CD4-positive, alpha-beta T cell (primary cell): ENCODE measurements around the gene AUP1. TPM values are rescaled to one million over a fixed set of nuclear protein-coding genes. Genes with fewer than 3 reads are reported as not detected.

Experiments used
- ATAC-seq: fragments of 200-7000 bp; cut with Tn5 transposase; one replicate; pipeline ENCODE4 v1.10.0; 2022; ENCODE audit warnings: mild to moderate bottlenecking; ENCODE audit not compliant: poor library complexity
- CTCF ChIA-PET: fragments of 350-600 bp; sonication (Branson Sonifier 250); formaldehyde crosslinking; loops from one replicate; lab custom pipeline; 2021; ENCODE audit warnings: antibody characterized with exemption, inconsistent platforms; lab: Charles Lee
- POLR2A ChIA-PET: fragments of 350-600 bp; sonication (Branson Sonifier 250); formaldehyde crosslinking; loops from one replicate; lab custom pipeline; 2021; ENCODE audit warnings: antibody characterized with exemption, inconsistent platforms; lab: Charles Lee
- DNase-seq, 14 experiments: peaks; one replicate each; pipeline ENCODE4 v3.0.0-alpha.2; 2013 to 2020; ENCODE audit warnings: mixed read lengths in 2 of 14
- H3K27ac ChIP-seq, 2 donors: one replicate each; pipeline versions ENCODE4 v1.5.1 to v1.7.0; 2013; ENCODE audit warnings: low read length in 2 of 2, low read depth in 1 of 2, mild to moderate bottlenecking in 1 of 2
- H3K27me3 ChIP-seq, 2 experiments: 1 replicate in 1 of 2; 2 replicates in 1 of 2; pipeline versions ENCODE4 v1.6.1 to v1.7.0; 2013; ENCODE audit warnings: low read length in 2 of 2, control low read depth in 1 of 2, mild to moderate bottlenecking in 1 of 2, moderate library complexity in 1 of 2; ENCODE audit not compliant: insufficient read depth in 2 of 2, control insufficient read depth in 1 of 2
- H3K36me3 ChIP-seq: one replicate; pipeline ENCODE4 v1.6.1; 2013; ENCODE audit warnings: low read length, control low read depth; ENCODE audit not compliant: insufficient read depth
- H3K4me1 ChIP-seq: one replicate; pipeline ENCODE4 v1.6.1; 2013; ENCODE audit warnings: low read length, control low read depth; ENCODE audit not compliant: insufficient read depth
- H3K4me3 ChIP-seq: one replicate; pipeline ENCODE4 v1.5.1; 2013; ENCODE audit warnings: mild to moderate bottlenecking, low read length, moderate library complexity
- H3K9me3 ChIP-seq, 2 experiments: 1 replicate in 1 of 2; 2 replicates in 1 of 2; pipeline versions ENCODE4 v1.6.1 to v1.7.0; 2013; ENCODE audit warnings: low read length in 2 of 2, mild to moderate bottlenecking in 2 of 2, control low read depth in 1 of 2, moderate library complexity in 1 of 2; ENCODE audit not compliant: control insufficient read depth in 1 of 2, insufficient read depth in 1 of 2
- H3K27ac Mint-ChIP-seq: one replicate; pipeline ENCODE4 v1.8.0; 2020; ENCODE audit warnings: mixed read lengths
- H3K27me3 Mint-ChIP-seq: one replicate; pipeline ENCODE4 v1.8.0; 2021; ENCODE audit warnings: mixed read lengths
- H3K36me3 Mint-ChIP-seq: one replicate; pipeline ENCODE4 v1.8.0; 2021; ENCODE audit warnings: low read depth, mixed read lengths
- H3K4me1 Mint-ChIP-seq: one replicate; pipeline ENCODE4 v1.8.0; 2021; ENCODE audit warnings: low read depth, mixed read lengths
- H3K4me3 Mint-ChIP-seq: one replicate; pipeline ENCODE4 v1.8.0; 2020; ENCODE audit warnings: mild to moderate bottlenecking, mixed read lengths
- H3K9me3 Mint-ChIP-seq: one replicate; pipeline ENCODE4 v1.8.0; 2020; ENCODE audit warnings: mixed read lengths
- CTCF ChIP-seq: fragments of 200-600 bp; IDR thresholded peaks from one replicate; pipeline ENCODE4 v1.8.0; 2022; ENCODE audit warnings: antibody characterized with exemption, mild to moderate bottlenecking
- intact Hi-C, 2 experiments: fragments of 100-400 bp; cut with DNase I in 1 of 2; cut with micrococcal nuclease in 1 of 2; formaldehyde crosslinking; loops; one replicate each; pipeline versions ENCODE4 v1.15.1 to v1.9.0; 2023 to 2025; cut with DNase I, micrococcal nuclease
- total RNA-seq, 174 experiments: library from RNA in 2 of 174; stranded (reverse) in 2 of 174; gene quantifications; one replicate each; pipeline ENCODE4 v1.2.3 and lab custom pipeline; 2021 to 2026

The AUP1 gene
- total RNA-seq, 2 experiments from 2014 or later = 162 to 170 TPM

GRCh38 chr2:74533464-74533863, 4.0 kb upstream of the AUP1 start:
- peaks cover 22% of the 10 kb centered on the region for H3K36me3 Mint-ChIP-seq
- Histone ChIP-seq H3K36me3 (peaks cover 14% of the 10 kb centered on the region), H3K27me3 (peaks cover 0 to 4% of the 10 kb centered on the region in 2 experiments), H3K4me1 (peaks cover 25% of the 10 kb centered on the region), H3K9me3 (no peaks in the 10 kb centered on the region), H3K27ac (no peak overlapping the region), H3K4me3 (no peak overlapping the region)
- no peak for DNase-seq
- intact Hi-C loops = loop anchor here (5.0 to 10.0 kb wide), 3 partner anchors 139 to 709 kb away; partner anchors contain the start of gene STAMBP (in 1 of the 2)
- no peak for ATAC-seq
- CTCF ChIA-PET = no interaction called here
- peaks cover 11% of the 10 kb centered on the region for H3K27me3 Mint-ChIP-seq
- H3K27ac Mint-ChIP-seq = no peak overlapping the region
- H3K4me3 Mint-ChIP-seq = no peak overlapping the region
- no peak for TF ChIP-seq CTCF
- POLR2A ChIA-PET = interaction anchor here (1.1 to 3.0 kb wide), 2 partner anchors 25 to 52 kb away, joined by 4 to 24 read pairs; partner anchors contain the start of genes CCDC142, PCGF1 and TTC31
- H3K4me1 Mint-ChIP-seq = peaks cover 27% of the 10 kb centered on the region
- no peaks in the 10 kb centered on the region for H3K9me3 Mint-ChIP-seq

GRCh38 chr2:74532222-74532621, 2.7 kb upstream of the AUP1 start:
- Histone ChIP-seq H3K9me3 (no peaks in the 10 kb centered on the region), H3K27me3 (no peaks in the 10 kb centered on the region), H3K4me3 (no peak overlapping the region), H3K27ac (no peak overlapping the region), H3K4me1 (peaks cover 30% of the 10 kb centered on the region), H3K36me3 (peaks cover 25% of the 10 kb centered on the region)
- peaks cover 36% of the 10 kb centered on the region for H3K4me1 Mint-ChIP-seq
- peak; percentile 56 for TF ChIP-seq CTCF
- H3K36me3 Mint-ChIP-seq = peaks cover 35% of the 10 kb centered on the region
- CTCF ChIA-PET = interaction anchor here (0.7 to 4.6 kb wide), 11 partner anchors 22 to 282 kb away, joined by 3 to 34 read pairs (median 4); partner anchors contain the start of genes CCDC142, INO80B, LBX2 and TTC31
- intact Hi-C loops = loop anchor here (1.0 to 10.0 kb wide), 5 partner anchors 49 to 707 kb away; partner anchors contain the start of genes TTC31 (in 2 of the 2) and STAMBP (in 1 of the 2)
- DNase-seq = peak in 3 of 14 experiments; percentile 67 to 73 (median 70)
- ATAC-seq = no peak
- H3K27me3 Mint-ChIP-seq = no peaks in the 10 kb centered on the region
- peak overlapping the region; percentile 20 for H3K27ac Mint-ChIP-seq
- H3K9me3 Mint-ChIP-seq = no peaks in the 10 kb centered on the region
- peak overlapping the region; percentile 74 for H3K4me3 Mint-ChIP-seq
- POLR2A ChIA-PET = interaction anchor here (0.6 to 3.8 kb wide), 10 partner anchors 15 to 354 kb away, joined by 3 to 27 read pairs (median 3); partner anchors contain the start of genes C2orf81, CCDC142, MOB1A and PCGF1

GRCh38 chr2:74531666-74532065, 2.2 kb upstream of the AUP1 start:
- H3K9me3 Mint-ChIP-seq = no peaks in the 10 kb centered on the region
- H3K4me1 ChIP-seq = peaks cover 32% of the 10 kb centered on the region
- no peak for DNase-seq
- H3K4me1 Mint-ChIP-seq = peaks cover 36% of the 10 kb centered on the region
- peaks cover 31% of the 10 kb centered on the region for H3K36me3 ChIP-seq
- peak overlapping the region; percentile 20 for H3K27ac Mint-ChIP-seq
- intact Hi-C loops = loop anchor here (1.0 to 10.0 kb wide), 6 partner anchors 48 to 707 kb away; partner anchors contain the start of genes TTC31 (in 2 of the 2) and STAMBP (in 1 of the 2)
- ATAC-seq = no peak
- H3K9me3 ChIP-seq = peaks cover 0 to 3% of the 10 kb centered on the region in 2 experiments
- ChIA-PET POLR2A (interaction anchor here (0.6 to 3.8 kb wide), 11 partner anchors 14 to 353 kb away, joined by 3 to 27 read pairs (median 3); partner anchors contain the start of genes C2orf81, CCDC142, MOB1A and PCGF1), CTCF (interaction anchor here (0.7 to 4.6 kb wide), 12 partner anchors 15 to 282 kb away, joined by 3 to 34 read pairs (median 4); partner anchors contain the start of genes CCDC142, INO80B, LBX2 and TTC31)
- no peak overlapping the region for H3K4me3 ChIP-seq
- H3K27me3 Mint-ChIP-seq = no peaks in the 10 kb centered on the region
- H3K4me3 Mint-ChIP-seq = peak overlapping the region; percentile 74
- H3K27ac ChIP-seq = no peak overlapping the region
- TF ChIP-seq CTCF = no peak
- H3K27me3 ChIP-seq = no peaks in the 10 kb centered on the region
- peaks cover 40% of the 10 kb centered on the region for H3K36me3 Mint-ChIP-seq
